Measurements from ENCODE around the gene HECW1. TPM values are rescaled to one million over a fixed set of nuclear protein-coding genes. Genes with fewer than 3 reads are reported as not detected.
"Not testable (repeated sequence)": the region's sequence is repeated elsewhere in the genome, so short reads cannot be mapped to it uniquely, and the experiment has no call there.

The HECW1 gene
- polyA plus RNA-seq, 6 donors from 2014 or later: not detected

DNA sequence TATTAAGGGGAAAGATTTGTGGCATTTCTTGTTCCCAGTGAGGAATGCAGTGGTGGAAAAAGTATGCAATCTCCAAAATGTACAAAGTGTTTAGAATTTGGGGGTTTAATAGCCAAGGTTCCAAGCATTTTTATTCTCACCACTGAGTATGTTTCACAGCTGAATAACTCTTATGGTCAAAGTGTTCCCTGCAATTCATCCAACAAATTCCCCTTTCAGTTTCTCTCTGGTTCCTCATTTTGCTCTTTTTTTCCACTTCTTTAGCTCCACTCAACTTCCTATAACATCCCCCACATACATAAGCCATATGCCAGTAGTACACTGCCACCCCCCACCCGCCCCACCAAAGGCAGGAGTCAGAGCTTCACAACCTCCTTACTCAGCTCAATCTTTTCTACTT lies 4.6 kb downstream of the HECW1 start:
- Mint-ChIP-seq H3K4me3 (no peak overlapping the region), H3K4me1 (peaks cover 2 to 11% (median 6%) of the 10 kb centered on the region in 3 donors), H3K36me3 (no peaks in the 10 kb centered on the region), H3K27me3 (peaks cover 51 to 57% (median 54%) of the 10 kb centered on the region in 3 donors), H3K27ac (no peak overlapping the region), H3K9me3 (no peaks in the 10 kb centered on the region)
- ATAC-seq (ENCODE audit: low read depth in 2 of 2) (no peak), DNase-seq (no peak)

DNA sequence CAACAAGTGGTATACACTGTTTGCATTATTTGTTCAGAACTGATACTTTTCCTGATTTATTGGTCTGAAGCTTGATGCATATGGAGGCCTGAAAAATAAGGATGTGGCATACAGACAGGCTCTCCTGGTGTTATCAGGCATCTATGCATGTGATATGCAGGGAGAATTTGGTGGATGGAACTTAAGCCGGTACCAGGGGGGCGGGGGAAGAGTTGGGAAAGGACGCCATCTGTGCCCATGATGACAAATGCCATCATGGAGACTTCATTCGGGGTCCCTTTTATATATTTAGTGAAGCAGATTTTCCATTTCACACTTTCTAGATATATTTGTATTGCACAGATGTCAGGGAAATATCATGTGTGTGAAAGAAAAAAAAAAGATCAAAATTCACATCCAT lies 5.4 kb downstream of the HECW1 start:
- H3K27me3 Mint-ChIP-seq: peaks cover 49 to 53% (median 50%) of the 10 kb centered on the region in 3 donors
- H3K4me1 Mint-ChIP-seq: peaks cover 0 to 10% (median 6%) of the 10 kb centered on the region in 3 donors
- H3K27ac Mint-ChIP-seq: no peak overlapping the region
- ATAC-seq (ENCODE audit: low read depth in 2 of 2) (no peak), DNase-seq (no peak)
- no peak overlapping the region for H3K4me3 Mint-ChIP-seq
- no peaks in the 10 kb centered on the region for H3K36me3 Mint-ChIP-seq
- H3K9me3 Mint-ChIP-seq: no peaks in the 10 kb centered on the region

DNA sequence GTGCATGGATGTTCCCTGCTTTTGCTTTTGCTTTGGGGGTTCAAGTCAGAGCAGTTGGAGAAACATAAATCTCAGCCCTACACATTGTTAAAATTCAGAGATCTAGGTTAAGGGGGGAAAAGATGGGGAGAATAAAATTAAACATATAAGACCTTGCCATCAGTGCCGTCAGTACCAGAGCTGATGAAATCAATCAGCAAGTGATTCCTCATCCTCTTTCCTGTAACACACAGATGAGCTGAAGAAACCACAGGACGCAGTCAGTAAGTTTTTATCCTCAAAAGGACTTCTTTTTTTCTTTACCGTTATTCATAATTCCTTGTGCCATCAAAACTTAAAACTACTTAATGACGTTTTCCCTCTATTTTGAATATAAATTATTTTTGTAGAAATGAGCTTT lies 5.9 kb downstream of the HECW1 start:
- peaks cover 0 to 10% (median 6%) of the 10 kb centered on the region in 3 donors for H3K4me1 Mint-ChIP-seq
- DNase-seq: no peak
- no peak for ATAC-seq (ENCODE audit: low read depth in 2 of 2)
- no peak overlapping the region for H3K27ac Mint-ChIP-seq
- H3K4me3 Mint-ChIP-seq: no peak overlapping the region
- peaks cover 49 to 53% (median 50%) of the 10 kb centered on the region in 3 donors for H3K27me3 Mint-ChIP-seq
- H3K36me3 Mint-ChIP-seq: no peaks in the 10 kb centered on the region
- H3K9me3 Mint-ChIP-seq: no peaks in the 10 kb centered on the region

DNA sequence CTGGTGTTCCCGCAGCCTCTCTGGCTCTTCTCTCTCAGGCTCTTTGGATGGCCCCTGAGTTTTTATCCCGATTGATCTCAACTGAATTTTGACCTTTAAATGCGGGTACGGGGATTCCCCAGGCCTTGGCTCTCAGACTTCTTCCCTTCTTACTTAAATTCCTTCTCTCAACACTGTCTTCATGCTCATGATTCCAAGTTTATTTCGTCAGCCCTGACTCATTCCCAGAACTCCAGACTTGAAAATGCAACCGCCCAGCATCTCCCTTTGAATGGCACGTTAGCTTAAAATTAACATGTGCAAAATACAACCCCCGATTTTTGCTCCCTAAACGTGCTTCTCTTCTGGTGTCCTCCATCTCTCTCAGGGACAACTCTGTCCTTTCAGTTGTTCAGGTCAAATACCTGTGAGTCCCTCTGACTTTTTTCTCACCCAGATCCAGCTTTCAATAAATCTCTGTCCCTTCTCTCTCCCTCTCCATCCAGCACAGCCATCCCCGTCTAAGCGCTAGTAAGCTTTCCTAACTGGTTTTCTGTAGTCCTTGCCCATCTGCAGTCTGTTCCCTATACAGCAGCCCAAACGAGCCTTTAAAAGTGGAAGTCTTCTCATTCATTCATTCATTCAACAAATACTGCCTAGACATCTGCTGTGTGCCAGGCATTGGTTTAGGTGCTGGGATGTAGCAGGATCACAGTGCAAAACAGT lies 7.1 kb downstream of the HECW1 start:
- H3K9me3 Mint-ChIP-seq: no peaks in the 10 kb centered on the region
- DNase-seq (no peak), ATAC-seq (ENCODE audit: low read depth in 2 of 2) (no peak)
- peaks cover 43 to 48% (median 45%) of the 10 kb centered on the region in 3 donors for H3K27me3 Mint-ChIP-seq
- peaks cover 0 to under 1% (median 0%) of the 10 kb centered on the region in 3 donors for H3K4me1 Mint-ChIP-seq
- no peak overlapping the region for H3K27ac Mint-ChIP-seq
- H3K4me3 Mint-ChIP-seq: no peak overlapping the region
- H3K36me3 Mint-ChIP-seq: no peaks in the 10 kb centered on the region

DNA sequence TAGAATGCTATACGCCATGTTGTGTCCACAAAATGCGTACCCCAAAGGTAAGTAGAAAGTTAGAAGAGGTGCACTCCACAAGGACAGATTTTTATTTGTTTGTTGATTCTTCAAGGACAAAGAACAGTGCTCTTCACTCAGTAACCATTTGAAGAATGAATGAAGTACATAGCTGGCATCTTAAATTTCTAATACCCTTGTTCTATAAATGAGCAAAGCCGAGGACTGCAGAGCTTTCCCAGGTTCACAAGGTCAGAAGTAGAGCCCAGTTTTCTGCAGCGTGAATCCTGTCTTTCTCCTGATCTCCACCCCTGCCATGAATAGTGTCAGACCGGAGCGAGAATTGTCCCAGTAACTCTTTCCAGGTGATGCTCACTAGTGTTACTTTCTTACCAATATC lies 9.5 kb downstream of the HECW1 start:
- DNase-seq (no peak), ATAC-seq (ENCODE audit: low read depth in 2 of 2) (no peak)
- Mint-ChIP-seq H3K4me1 (no peaks in the 10 kb centered on the region), H3K4me3 (no peak overlapping the region), H3K9me3 (no peaks in the 10 kb centered on the region), H3K36me3 (no peaks in the 10 kb centered on the region), H3K27me3 (peaks cover 24 to 30% (median 28%) of the 10 kb centered on the region in 3 donors), H3K27ac (no peak overlapping the region)

DNA sequence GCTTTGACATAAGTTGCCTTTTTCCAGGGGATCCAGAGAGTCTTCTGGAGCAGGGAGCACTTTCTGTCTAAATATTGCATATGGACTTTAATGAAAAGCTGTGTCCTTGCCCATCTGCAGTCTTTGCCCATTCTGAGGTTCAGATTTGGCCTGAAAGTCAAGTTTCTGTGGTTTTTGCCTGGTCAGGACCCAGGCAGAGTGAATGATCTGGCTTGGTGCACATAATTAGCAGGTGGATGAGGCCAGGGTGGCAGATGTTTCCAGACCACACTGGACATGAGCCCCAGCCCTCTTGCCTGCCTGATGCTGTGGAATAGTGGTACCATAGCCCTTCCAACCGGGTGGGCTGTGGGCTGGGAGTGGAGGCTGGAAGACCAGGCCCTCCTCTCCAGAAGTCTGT lies 11.0 kb downstream of the HECW1 start:
- H3K27me3 Mint-ChIP-seq: peaks cover 11 to 18% (median 16%) of the 10 kb centered on the region in 3 donors
- H3K4me1 Mint-ChIP-seq: no peaks in the 10 kb centered on the region
- ATAC-seq (ENCODE audit: low read depth in 2 of 2): no peak
- H3K36me3 Mint-ChIP-seq: no peaks in the 10 kb centered on the region
- H3K27ac Mint-ChIP-seq: no peak overlapping the region
- DNase-seq: no peak
- H3K4me3 Mint-ChIP-seq: no peak overlapping the region
- H3K9me3 Mint-ChIP-seq: no peaks in the 10 kb centered on the region

DNA sequence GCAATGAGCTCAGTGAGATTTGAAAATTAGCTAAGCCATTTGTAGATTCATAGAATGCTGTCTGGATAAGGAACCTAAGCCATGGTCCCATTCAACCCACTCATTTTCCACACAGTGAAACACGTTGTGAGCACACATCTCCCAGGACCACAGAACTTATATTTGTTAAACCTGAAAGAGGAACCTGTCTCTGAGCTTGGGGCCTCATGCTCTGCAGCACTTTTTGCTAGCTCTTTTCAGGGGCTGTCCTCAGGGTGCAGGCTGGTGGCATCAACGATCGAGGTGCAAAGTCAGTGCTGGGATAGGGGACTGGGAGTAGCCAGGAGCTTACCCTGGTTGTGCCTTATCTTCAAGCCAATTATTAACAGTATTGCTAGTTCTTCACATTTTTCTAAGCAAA lies 11.9 kb downstream of the HECW1 start:
- H3K27ac Mint-ChIP-seq: no peak overlapping the region
- ATAC-seq (ENCODE audit: low read depth in 2 of 2): no peak

DNA sequence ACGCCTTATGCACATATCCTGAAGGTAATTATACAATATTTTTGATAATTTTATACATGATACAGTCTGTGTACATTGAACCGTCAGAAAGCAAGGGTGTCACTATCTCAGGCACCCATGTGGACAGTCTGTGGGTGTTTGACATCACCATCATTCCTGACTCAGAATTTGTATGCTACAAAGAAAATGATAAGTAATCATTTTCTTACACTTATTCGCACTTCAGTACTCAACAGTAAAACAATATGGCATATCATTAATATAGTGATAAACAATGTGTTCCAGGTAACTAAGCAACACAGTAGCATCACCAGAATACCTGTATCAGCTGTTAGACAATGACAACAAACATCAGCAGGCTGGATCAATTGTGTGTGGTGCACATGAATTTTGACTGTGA lies 17.9 kb downstream of the HECW1 start:
- Mint-ChIP-seq H3K4me3 (no peak overlapping the region), H3K27ac (no peak overlapping the region), H3K27me3 (peaks cover 0 to 11% (median 5%) of the 10 kb centered on the region in 3 donors), H3K9me3 (no peaks in the 10 kb centered on the region), H3K36me3 (no peaks in the 10 kb centered on the region), H3K4me1 (no peaks in the 10 kb centered on the region)
- DNase-seq (no peak), ATAC-seq (ENCODE audit: low read depth in 2 of 2) (no peak)

More for the DNA sequence above, 11.9 kb downstream of the HECW1 start:
- Mint-ChIP-seq H3K27me3 (peaks cover 11 to 18% (median 16%) of the 10 kb centered on the region in 3 donors), H3K4me3 (no peak overlapping the region), H3K9me3 (no peaks in the 10 kb centered on the region), H3K4me1 (no peaks in the 10 kb centered on the region), H3K36me3 (no peaks in the 10 kb centered on the region)
- DNase-seq: no peak

DNA sequence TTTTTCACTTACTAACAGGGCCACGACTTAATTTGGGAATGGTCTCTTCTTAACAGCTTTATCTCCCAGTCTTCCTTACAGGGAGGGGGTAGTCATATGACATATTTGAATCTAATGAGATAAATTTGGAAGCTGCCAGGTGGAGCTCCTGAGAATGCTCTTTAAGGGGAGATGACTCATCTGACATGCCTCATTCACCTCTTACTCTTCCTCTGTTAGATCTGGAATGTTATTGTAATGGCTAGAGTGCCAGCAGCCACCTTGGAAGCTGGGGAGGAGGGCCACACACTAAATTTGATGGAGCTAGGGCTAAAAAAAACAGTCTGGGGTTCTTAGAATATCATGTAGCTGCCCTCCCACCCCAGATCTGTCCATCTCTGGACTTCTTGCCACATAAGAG lies 22.7 kb downstream of the HECW1 start:
- H3K36me3 Mint-ChIP-seq: no peaks in the 10 kb centered on the region
- no peak overlapping the region for H3K4me3 Mint-ChIP-seq
- ATAC-seq (ENCODE audit: low read depth in 2 of 2): no peak
- no peak overlapping the region for H3K27ac Mint-ChIP-seq
- no peaks in the 10 kb centered on the region for H3K4me1 Mint-ChIP-seq
- no peaks in the 10 kb centered on the region for H3K9me3 Mint-ChIP-seq
- no peak for DNase-seq
- H3K27me3 Mint-ChIP-seq: peaks cover 5 to 23% (median 11%) of the 10 kb centered on the region in 3 donors

DNA sequence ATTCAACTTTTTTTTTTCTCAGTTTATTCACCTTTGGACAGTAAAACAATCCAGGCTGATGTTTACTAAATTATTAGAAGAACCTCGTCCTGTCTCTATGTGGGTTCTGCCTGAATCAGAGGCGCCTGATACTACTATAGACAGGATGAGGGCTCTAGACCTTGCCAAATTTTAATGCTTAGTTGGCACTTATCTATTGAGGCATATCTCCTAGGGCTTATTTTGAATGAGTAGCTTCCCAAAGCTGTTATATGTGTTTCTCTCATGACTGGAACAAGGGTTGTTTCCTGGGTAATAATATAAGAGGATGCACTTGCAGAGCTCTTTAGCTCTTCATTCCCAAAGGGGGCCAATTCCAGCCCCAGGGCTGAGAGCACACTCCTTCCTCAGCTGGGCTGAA lies 23.6 kb downstream of the HECW1 start:
- H3K27ac Mint-ChIP-seq: no peak overlapping the region
- ATAC-seq (ENCODE audit: low read depth in 2 of 2): no peak
- no peak overlapping the region for H3K4me3 Mint-ChIP-seq
- no peaks in the 10 kb centered on the region for H3K4me1 Mint-ChIP-seq
- H3K27me3 Mint-ChIP-seq: peaks cover 5 to 32% (median 20%) of the 10 kb centered on the region in 3 donors
- no peaks in the 10 kb centered on the region for H3K36me3 Mint-ChIP-seq
- H3K9me3 Mint-ChIP-seq: no peaks in the 10 kb centered on the region
- DNase-seq: no peak

DNA sequence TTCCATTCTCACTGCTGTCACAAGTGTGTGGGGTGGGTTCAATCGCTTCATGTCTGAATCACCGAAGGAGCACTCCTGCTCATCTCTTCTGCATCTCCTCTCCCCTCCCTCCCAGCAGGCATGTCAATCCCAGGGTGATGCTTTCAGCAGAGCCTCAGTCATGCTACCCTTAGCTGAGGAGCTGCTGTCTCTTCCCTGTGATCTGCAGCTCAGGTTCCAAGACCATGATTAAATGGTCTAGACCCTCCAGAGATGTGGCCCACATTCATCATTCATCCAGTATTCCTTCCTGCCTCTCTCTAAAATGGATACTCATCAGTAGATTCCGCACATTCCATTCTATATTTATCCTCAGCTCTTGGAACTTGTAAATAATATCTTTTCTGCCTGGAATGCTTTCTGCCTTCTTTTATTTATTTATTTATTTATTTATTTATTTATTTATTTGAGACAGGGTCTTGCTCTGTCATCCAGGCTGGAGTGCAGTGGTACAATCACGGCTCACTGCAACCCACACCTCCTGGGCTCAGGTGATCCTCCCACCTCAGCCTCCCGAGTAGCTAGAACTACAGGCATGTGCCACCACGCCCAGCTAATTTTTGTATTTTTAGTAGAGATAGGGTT lies 24.8 kb downstream of the HECW1 start:
- not testable (repeated sequence) for H3K4me1 Mint-ChIP-seq; H3K27ac Mint-ChIP-seq; H3K36me3 Mint-ChIP-seq; H3K9me3 Mint-ChIP-seq; ATAC-seq (ENCODE audit: low read depth in 2 of 2); DNase-seq; H3K4me3 Mint-ChIP-seq
- peaks cover 5 to 34% (median 21%) of the 10 kb centered on the region in 3 donors for H3K27me3 Mint-ChIP-seq

DNA sequence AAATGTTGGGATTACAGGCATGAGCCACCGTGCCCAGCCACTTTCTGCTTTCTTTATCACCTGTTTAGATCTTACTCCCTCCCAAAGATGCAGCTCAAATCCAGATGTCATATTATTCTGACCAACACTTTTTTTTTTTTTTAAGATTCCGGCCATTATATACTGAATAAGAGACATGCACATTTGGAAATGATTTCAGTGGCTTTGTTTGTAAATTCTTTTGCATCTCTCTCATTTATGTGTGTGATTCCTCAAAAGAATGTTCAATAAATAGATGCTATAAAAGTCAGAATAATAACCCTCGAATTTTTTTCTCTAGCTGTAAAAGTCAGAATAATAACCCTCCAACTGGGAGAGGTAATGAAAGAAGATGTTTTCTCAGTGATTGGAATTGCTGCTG lies 25.4 kb downstream of the HECW1 start:
- H3K4me1 Mint-ChIP-seq: no peaks in the 10 kb centered on the region

DNA sequence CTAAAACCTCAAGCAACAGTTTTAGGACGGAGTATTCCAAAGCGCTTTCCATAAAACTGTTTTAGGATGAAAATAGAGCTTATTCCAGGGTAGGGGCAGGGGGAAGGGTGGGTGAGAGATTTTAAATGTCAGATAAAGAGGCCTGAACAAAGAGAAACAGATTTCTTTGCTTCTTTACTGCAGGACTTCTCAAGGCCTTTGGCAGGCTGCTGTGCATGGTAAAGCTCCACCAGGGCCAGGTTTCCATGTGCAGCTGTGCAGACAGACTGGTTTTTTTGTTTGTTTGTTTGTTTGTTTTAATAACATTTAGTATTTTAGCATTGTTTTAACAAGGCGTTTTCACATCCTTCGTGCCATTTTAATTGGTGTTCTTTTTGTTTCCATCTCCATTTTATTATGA lies 26.3 kb downstream of the HECW1 start:
- Mint-ChIP-seq H3K4me3 (no peak overlapping the region), H3K9me3 (peaks cover 0 to 2% (median 0%) of the 10 kb centered on the region in 7 donors), H3K27ac (peak overlapping the region in 1 of 6 donors; percentile 36), H3K36me3 (no peaks in the 10 kb centered on the region), H3K4me1 (no peaks in the 10 kb centered on the region), H3K27me3 (peaks cover 5 to 28% (median 21%) of the 10 kb centered on the region in 3 donors)
- ATAC-seq (ENCODE audit: low read depth in 2 of 2) (no peak), DNase-seq (no peak)

More for the DNA sequence above, 25.4 kb downstream of the HECW1 start:
- ATAC-seq (ENCODE audit: low read depth in 2 of 2) (no peak), DNase-seq (no peak)
- Mint-ChIP-seq H3K9me3 (peaks cover 0 to 2% (median 0%) of the 10 kb centered on the region in 7 donors), H3K27ac (peak overlapping the region in 1 of 6 donors; percentile 22), H3K27me3 (peaks cover 5 to 34% (median 21%) of the 10 kb centered on the region in 3 donors), H3K36me3 (no peaks in the 10 kb centered on the region), H3K4me3 (no peak overlapping the region)

DNA sequence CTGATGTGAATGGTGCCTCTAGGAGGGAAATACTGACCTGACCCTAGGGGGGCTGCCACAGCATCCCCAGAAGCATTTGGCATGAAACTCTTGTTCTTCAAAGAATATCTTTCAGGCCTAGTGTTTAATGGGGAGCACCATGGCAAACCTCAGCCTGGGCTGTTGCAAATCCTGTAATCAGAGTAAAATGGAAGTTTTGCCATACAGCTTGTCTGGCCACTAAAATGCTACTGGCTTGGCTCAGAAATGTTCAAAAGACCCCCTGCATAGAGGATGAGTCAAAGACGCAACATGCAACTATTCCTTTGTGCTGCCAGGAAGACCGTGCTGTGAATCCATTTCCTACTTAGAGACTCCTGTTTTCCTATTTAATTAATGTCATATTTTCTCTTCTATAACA lies 26.7 kb downstream of the HECW1 start:
- H3K4me3 Mint-ChIP-seq: no peak overlapping the region
- H3K9me3 Mint-ChIP-seq: peaks cover 0 to 2% (median 0%) of the 10 kb centered on the region in 7 donors
- DNase-seq (no peak), ATAC-seq (ENCODE audit: low read depth in 2 of 2) (no peak)
- H3K27ac Mint-ChIP-seq: peak overlapping the region in 1 of 6 donors; percentile 30
- peaks cover 9 to 28% (median 21%) of the 10 kb centered on the region in 3 donors for H3K27me3 Mint-ChIP-seq
- no peaks in the 10 kb centered on the region for H3K36me3 Mint-ChIP-seq
- H3K4me1 Mint-ChIP-seq: no peaks in the 10 kb centered on the region
